ENCODE measurements around the gene ANXA1. TPM values are rescaled to one million over a fixed set of nuclear protein-coding genes. Genes with fewer than 3 reads are reported as not detected.

Gene ANXA1
- total RNA-seq = 741 and 1,017 TPM in 2 replicates

DNA sequence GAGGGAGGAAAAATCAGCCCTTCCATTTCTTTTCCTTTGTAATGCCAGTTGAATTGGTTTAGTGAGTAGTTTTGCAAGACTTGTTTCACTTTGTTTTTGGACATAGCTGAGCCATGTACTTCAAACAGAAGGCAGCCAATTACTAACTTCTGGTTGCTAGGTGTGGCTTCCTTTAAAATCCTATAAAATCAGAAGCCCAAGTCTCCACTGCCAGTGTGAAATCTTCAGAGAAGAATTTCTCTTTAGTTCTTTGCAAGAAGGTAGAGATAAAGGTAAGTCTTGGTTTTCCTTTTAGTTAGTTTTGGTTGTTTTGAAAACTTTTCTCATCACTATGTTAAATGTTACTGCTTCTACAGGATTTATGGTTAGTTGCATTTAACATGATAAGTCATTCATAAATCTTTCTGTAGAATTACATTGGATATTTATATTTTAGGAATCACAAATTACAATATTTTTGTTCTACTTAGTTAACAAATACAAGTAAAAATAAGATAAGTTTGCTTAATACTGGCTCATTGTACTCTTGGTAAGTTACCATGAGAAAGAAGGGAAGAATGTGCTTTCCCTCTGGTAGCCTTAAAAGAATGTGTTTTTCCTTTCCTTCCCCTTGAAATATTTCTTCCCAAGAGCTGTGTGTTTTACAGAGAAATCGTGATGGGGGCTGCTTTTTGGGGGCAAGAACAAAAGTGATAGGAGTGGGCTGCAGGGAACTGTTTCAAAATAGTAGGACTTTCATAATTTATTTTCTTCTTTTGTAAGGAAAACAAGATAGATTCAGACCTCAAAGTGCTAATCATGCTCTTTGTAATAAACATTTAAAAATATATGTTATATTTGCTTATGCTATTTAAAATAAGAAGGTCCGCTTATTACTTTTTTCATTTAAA, at the start of gene ANXA1:
Gene ANXA1, plus strand, starts transcription at position 213 of the 890 bp plus-strand sequence. CDS start 6,671 bp downstream, outside the sequence.

Other genes starting within 250 kb of the ANXA1 start
- 0.20 and 0.73 TPM in 2 replicates for gene ALDH1A1, start 198.8 kb upstream of the ANXA1 start, total RNA-seq